Head of caudate nucleus (tissue), 42 donors: Measurements from ENCODE around the gene OGDH.

Experiments used
- DNase-seq, 42 donors: peaks; one replicate each; pipeline versions ENCODE4 v3.0.0 to v3.0.0-alpha.2; 2020 to 2021; ENCODE audit warnings: mixed read lengths in 7 of 42
- intact Hi-C: fragments of 100-400 bp; cut with DNase I; formaldehyde crosslinking; loops from one replicate; pipeline ENCODE4 v1.15.0; 2022

Gene OGDH

GRCh38 chr7:44738876-44739665, 132.6 kb downstream of the OGDH start:
- DNase-seq = no peak
- intact Hi-C loops = no loop called here

- intact Hi-C loops = no loop called here
- DNase-seq = no peak
Observed at GRCh38 chr7:44740055-44740454, 133.6 kb downstream of the OGDH start.

- DNase-seq = no peak
- intact Hi-C loops = no loop called here
Observed at GRCh38 chr7:44743750-44744149, 137.3 kb downstream of the OGDH start.

- intact Hi-C loops = loop anchor here (2.0 kb wide), 2 partner anchors 49 to 141 kb away; partner anchors contain the start of genes OGDH and PPIA
- DNase-seq = peak; percentile 81 to 99 (median 97)
Observed at GRCh38 chr7:44748045-44748947, 141.9 kb downstream of the OGDH start, which contains the start of gene ZMIZ2. Gene ZMIZ2, plus strand, starts transcription at chr7:44748847. Its CDS starts 7,403 bp downstream, at chr7:44756250.

GRCh38 chr7:44748948-44749731, 142.7 kb downstream of the OGDH start:
- DNase-seq = peak in 1 of 42 donors; percentile 44
- intact Hi-C loops = loop anchor here (2.0 kb wide), 2 partner anchors 48 to 142 kb away; partner anchors contain the start of genes OGDH and PPIA

GRCh38 chr7:44749992-44750391, 143.6 kb downstream of the OGDH start:
- no peak for DNase-seq
- intact Hi-C loops = loop anchor here (2.0 to 10.0 kb wide), 3 partner anchors 47 to 143 kb away; partner anchors contain the start of genes H2AZ2, OGDH and PPIA

- intact Hi-C loops = loop anchor here (10.0 kb wide), 1 partner anchor 94 kb away; the partner anchor contains the start of gene H2AZ2
- DNase-seq = no peak
Observed at GRCh38 chr7:44750424-44750823, 144.0 kb downstream of the OGDH start.

GRCh38 chr7:44750921-44751571, 144.6 kb downstream of the OGDH start:
- no peak for DNase-seq
- intact Hi-C loops = loop anchor here (10.0 kb wide), 1 partner anchor 94 kb away; the partner anchor contains the start of gene H2AZ2

- DNase-seq = no peak
- intact Hi-C loops = loop anchor here (10.0 kb wide), 1 partner anchor 92 kb away; the partner anchor contains the start of gene H2AZ2
Observed at GRCh38 chr7:44752822-44753221, 146.4 kb downstream of the OGDH start.

GRCh38 chr7:44754802-44755697, 148.6 kb downstream of the OGDH start:
- intact Hi-C loops = loop anchor here (10.0 kb wide), 1 partner anchor 90 kb away; the partner anchor contains the start of gene H2AZ2
- no peak for DNase-seq

- DNase-seq = no peak
- intact Hi-C loops = loop anchor here (10.0 kb wide), 1 partner anchor 89 kb away; the partner anchor contains the start of gene H2AZ2
Observed at GRCh38 chr7:44755698-44756627, 149.5 kb downstream of the OGDH start.

- intact Hi-C loops = loop anchor here (10.0 kb wide), 1 partner anchor 88 kb away; the partner anchor contains the start of gene H2AZ2
- no peak for DNase-seq
Observed at GRCh38 chr7:44756904-44757303, 150.5 kb downstream of the OGDH start.

- DNase-seq = peak in 32 of 42 donors; percentile 23 to 77 (median 56)
- intact Hi-C loops = loop anchor here (10.0 kb wide), 1 partner anchor 87 kb away; the partner anchor contains the start of gene H2AZ2
Observed at GRCh38 chr7:44757311-44757710, 150.9 kb downstream of the OGDH start.

- intact Hi-C loops = loop anchor here (10.0 kb wide), 1 partner anchor 87 kb away; the partner anchor contains the start of gene H2AZ2
- peak in 1 of 42 donors; percentile 1 for DNase-seq
Observed at GRCh38 chr7:44757739-44758138, 151.3 kb downstream of the OGDH start.
